Gastrocnemius medialis (tissue), 4 donors: ENCODE results near the gene PCDHGA8.

Experiments used
- POLR2A ChIP-seq, 2 donors: fragments of 450-650 bp; IDR thresholded peaks; one replicate each; pipeline ENCODE4 v1.6.1; 2017; ENCODE audit warnings: antibody characterized with exemption in 2 of 2, mild to moderate bottlenecking in 2 of 2, moderate library complexity in 2 of 2
- TF ChIP-seq, protein P1 (sequence below), 5 experiments: fragments of 450-650 bp in 3 of 5; fragments of 200-600 bp in 2 of 5; sonication (generic) in 2 of 5; IDR thresholded peaks in 4 of 5; conservative IDR thresholded peaks in 1 of 5; 1 replicate in 4 of 5; 2 replicates in 1 of 5; pipeline ENCODE4 v1.5.1; 2016 to 2019; ENCODE audit warnings: antibody characterized with exemption in 5 of 5, mild to moderate bottlenecking in 3 of 5, moderate library complexity in 3 of 5

DNA sequence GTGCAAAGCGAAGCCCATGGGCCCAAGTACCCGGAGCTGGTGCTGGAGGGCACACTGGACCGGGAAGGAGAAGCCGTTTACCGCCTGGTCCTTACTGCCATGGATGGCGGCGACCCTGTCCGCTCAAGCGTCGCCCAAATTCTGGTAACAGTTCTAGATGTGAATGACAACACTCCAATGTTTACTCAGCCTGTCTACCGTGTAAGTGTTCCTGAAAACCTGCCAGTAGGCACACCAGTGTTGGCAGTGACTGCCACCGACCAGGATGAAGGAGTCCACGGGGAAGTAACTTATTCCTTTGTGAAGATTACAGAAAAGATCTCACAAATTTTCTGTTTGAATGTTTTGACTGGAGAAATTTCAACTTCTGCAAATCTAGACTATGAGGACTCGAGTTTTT is 17.8 kb upstream of the PCDHGA8 start:
- TF ChIP-seq, protein P1, sequence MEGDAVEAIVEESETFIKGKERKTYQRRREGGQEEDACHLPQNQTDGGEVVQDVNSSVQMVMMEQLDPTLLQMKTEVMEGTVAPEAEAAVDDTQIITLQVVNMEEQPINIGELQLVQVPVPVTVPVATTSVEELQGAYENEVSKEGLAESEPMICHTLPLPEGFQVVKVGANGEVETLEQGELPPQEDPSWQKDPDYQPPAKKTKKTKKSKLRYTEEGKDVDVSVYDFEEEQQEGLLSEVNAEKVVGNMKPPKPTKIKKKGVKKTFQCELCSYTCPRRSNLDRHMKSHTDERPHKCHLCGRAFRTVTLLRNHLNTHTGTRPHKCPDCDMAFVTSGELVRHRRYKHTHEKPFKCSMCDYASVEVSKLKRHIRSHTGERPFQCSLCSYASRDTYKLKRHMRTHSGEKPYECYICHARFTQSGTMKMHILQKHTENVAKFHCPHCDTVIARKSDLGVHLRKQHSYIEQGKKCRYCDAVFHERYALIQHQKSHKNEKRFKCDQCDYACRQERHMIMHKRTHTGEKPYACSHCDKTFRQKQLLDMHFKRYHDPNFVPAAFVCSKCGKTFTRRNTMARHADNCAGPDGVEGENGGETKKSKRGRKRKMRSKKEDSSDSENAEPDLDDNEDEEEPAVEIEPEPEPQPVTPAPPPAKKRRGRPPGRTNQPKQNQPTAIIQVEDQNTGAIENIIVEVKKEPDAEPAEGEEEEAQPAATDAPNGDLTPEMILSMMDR (IDR thresholded peaks at IDR 0.05 in 4 of 5, conservative IDR thresholded peaks at IDR 0.05 in 1 of 5), result no peak
- TF ChIP-seq POLR2A (IDR thresholded peaks at IDR 0.05), result no peak
